AG04450 (cell line): ENCODE data around the gene SLC43A3. TPM values are rescaled to one million over a fixed set of nuclear protein-coding genes. Genes with fewer than 3 reads are reported as not detected.
A peak's percentile ranks its signal among the peaks of the same experiment; 100 is the strongest.

Experiments used
- CTCF ChIA-PET: fragments of 300-600, 350-600 bp; formaldehyde crosslinking; extraction: SDS; loops from one replicate; lab custom pipeline; 2022; ENCODE audit warnings: antibody characterized with exemption, inconsistent platforms; lab: Charles Lee
- POLR2A ChIA-PET: fragments of 350-600 bp; formaldehyde crosslinking; extraction: SDS; loops from one replicate; lab custom pipeline; 2021; ENCODE audit warnings: antibody characterized with exemption, inconsistent platforms; lab: Yijun Ruan, JAX
- DNase-seq: peaks from one replicate; pipeline ENCODE4 v3.0.0-alpha.2; 2011; ENCODE audit warnings: low read depth, low spot score
- H3K27ac ChIP-seq: one replicate; pipeline ENCODE4 v1.5.1; 2012; ENCODE audit warnings: low read depth, low read length, control low read depth
- H3K27me3 ChIP-seq: one replicate; pipeline ENCODE4 v1.6.0; 2012; ENCODE audit warnings: low read length; ENCODE audit not compliant: control insufficient read depth, insufficient read depth
- H3K4me3 ChIP-seq: 2 replicates; pipeline ENCODE4 v1.5.1; 2011; ENCODE audit warnings: mild to moderate bottlenecking, low read depth, low read length, control low read depth
- H3K9me3 ChIP-seq: 2 replicates; pipeline ENCODE4 v1.5.1; 2012; ENCODE audit warnings: low read length; ENCODE audit not compliant: control insufficient read depth, insufficient read depth
- CTCF ChIP-seq: IDR thresholded peaks from 2 replicates; pipeline ENCODE4 v1.5.1; 2011; ENCODE audit warnings: low read depth, low read length, control low read depth, inconsistent platforms
- polyA plus RNA-seq: library from polyadenylated mRNA; depleted of rRNA; stranded (reverse); fragments of >200 nt; gene quantifications from 2 replicates; pipeline ENCODE4 v1.2.3, GENCODE V29; 2011

SLC43A3 gene
- polyA plus RNA-seq, 1 experiment, result 24.4 TPM

GRCh38 chr11:57429946-57430345 lies 3.0 kb upstream of the SLC43A3 start:
- H3K27ac ChIP-seq, result no peak overlapping the region
- no peak for DNase-seq
- no peak for TF ChIP-seq CTCF
- no peaks in the 10 kb centered on the region for H3K9me3 ChIP-seq
- ChIA-PET POLR2A (no interaction called here), CTCF (interaction anchor here (1.3 to 1.6 kb wide), 4 partner anchors 28 to 214 kb away, joined by 3 to 18 read pairs (median 4); no protein-coding TSS in a partner anchor)
- no peaks in the 10 kb centered on the region for H3K27me3 ChIP-seq
- no peak overlapping the region for H3K4me3 ChIP-seq

GRCh38 chr11:57428643-57429042 lies 1.7 kb upstream of the SLC43A3 start:
- Histone ChIP-seq H3K9me3 (no peaks in the 10 kb centered on the region), H3K27ac (no peak overlapping the region), H3K4me3 (no peak overlapping the region), H3K27me3 (no peaks in the 10 kb centered on the region)
- no peak for TF ChIP-seq CTCF
- no peak for DNase-seq
- POLR2A ChIA-PET, result no interaction called here
- CTCF ChIA-PET, result interaction anchor here (1.0 to 2.6 kb wide), 3 partner anchors 29 to 65 kb away, joined by 4 to 30 read pairs (median 5); partner anchors contain the start of gene RTN4RL2

- H3K9me3 ChIP-seq, result no peaks in the 10 kb centered on the region
- peak overlapping the region; percentile 91 for H3K27ac ChIP-seq
- ChIA-PET POLR2A (interaction anchor here (0.7 kb wide), 2 partner anchors 32 to 103 kb away, joined by 3 to 13 read pairs; no protein-coding TSS in a partner anchor), CTCF (interaction anchor here (0.6 to 2.6 kb wide), 4 partner anchors 30 to 74 kb away, joined by 4 to 30 read pairs (median 4); partner anchors contain the start of gene RTN4RL2)
- DNase-seq, result no peak
- no peak for TF ChIP-seq CTCF
- H3K4me3 ChIP-seq, result no peak overlapping the region
- no peaks in the 10 kb centered on the region for H3K27me3 ChIP-seq
Observed at GRCh38 chr11:57427727-57428082, 784 bp upstream of the SLC43A3 start.

GRCh38 chr11:57426439-57426928 lies 437 bp downstream of the SLC43A3 start:
- no peak for TF ChIP-seq CTCF
- POLR2A ChIA-PET, result interaction anchor here (0.6 kb wide), 1 partner anchor 49 kb away, joined by 4 read pairs; no protein-coding TSS in a partner anchor
- no peak for DNase-seq
- Histone ChIP-seq H3K9me3 (no peaks in the 10 kb centered on the region), H3K27me3 (no peaks in the 10 kb centered on the region), H3K27ac (peak overlapping the region; percentile 91), H3K4me3 (peak overlapping the region; percentile 60)
- CTCF ChIA-PET, result interaction anchor here (0.6 to 2.6 kb wide), 4 partner anchors 31 to 101 kb away, joined by 3 to 30 read pairs (median 8); partner anchors contain the start of gene RTN4RL2
